IPS-NIHi7 (cell line): ENCODE measurements around the gene RNF152.
"Not testable (repeated sequence)": the region's sequence is repeated elsewhere in the genome, so short reads cannot be mapped to it uniquely, and the experiment has no call there.

Source experiments
- DNase-seq: peaks from one replicate; pipeline ENCODE4 v3.0.0; 2012; ENCODE audit warnings: mixed read lengths; ENCODE audit errors: extremely low spot score

The RNF152 gene

GRCh38 chr18:61821748-61822147 is 71.1 kb downstream of the RNF152 start:
- no peak for DNase-seq

GRCh38 chr18:61820882-61821281 is 71.9 kb downstream of the RNF152 start:
- no peak for DNase-seq

GRCh38 chr18:61817086-61817485 is 75.7 kb downstream of the RNF152 start:
- DNase-seq: no peak

GRCh38 chr18:61815885-61816470 is 76.8 kb downstream of the RNF152 start:
- DNase-seq: no peak

GRCh38 chr18:61808286-61808685 is 84.5 kb downstream of the RNF152 start:
- DNase-seq: no peak

GRCh38 chr18:61803393-61803792 is 89.4 kb downstream of the RNF152 start:
- DNase-seq: no peak

GRCh38 chr18:61797696-61798590 is 94.9 kb downstream of the RNF152 start:
- no peak for DNase-seq

GRCh38 chr18:61791031-61791430 is 101.8 kb downstream of the RNF152 start:
- no peak for DNase-seq

GRCh38 chr18:61787011-61787670 is 105.7 kb downstream of the RNF152 start:
- DNase-seq: not testable (repeated sequence)

GRCh38 chr18:61785588-61785987 is 107.2 kb downstream of the RNF152 start:
- DNase-seq: no peak

- DNase-seq: no peak
Measured at GRCh38 chr18:61784834-61785233, 108.0 kb downstream of the RNF152 start.

- no peak for DNase-seq
Measured at GRCh38 chr18:61782545-61782944, 110.3 kb downstream of the RNF152 start.

- DNase-seq: not testable (repeated sequence)
Measured at GRCh38 chr18:61776201-61776600, 116.6 kb downstream of the RNF152 start.

GRCh38 chr18:61774846-61775245 is 118.0 kb downstream of the RNF152 start:
- DNase-seq: no peak

GRCh38 chr18:61772293-61772848 is 120.4 kb downstream of the RNF152 start:
- DNase-seq: no peak

- no peak for DNase-seq
Measured at GRCh38 chr18:61771861-61772260, 120.9 kb downstream of the RNF152 start.

- no peak for DNase-seq
Measured at GRCh38 chr18:61770279-61770678, 122.5 kb downstream of the RNF152 start.

GRCh38 chr18:61766266-61766884 is 126.4 kb downstream of the RNF152 start:
- DNase-seq: no peak

- no peak for DNase-seq
Measured at GRCh38 chr18:61765097-61765496, 127.7 kb downstream of the RNF152 start.

- no peak for DNase-seq
Measured at GRCh38 chr18:61764381-61764780, 128.4 kb downstream of the RNF152 start.

GRCh38 chr18:61761875-61762274 is 130.9 kb downstream of the RNF152 start:
- DNase-seq: no peak
